HG02763 (cell line): ENCODE measurements around the gene DOCK1.

Experiments
- ATAC-seq: cut with Tn5 transposase; IDR thresholded peaks from one replicate; pipeline ENCODE4 v1.9.1; 2021; ENCODE audit warnings: mild to moderate bottlenecking, moderate library complexity; ENCODE audit not compliant: unreplicated experiment

Gene DOCK1

GRCh38 chr10:127132451-127132850 is 227.2 kb downstream of the DOCK1 start:
- ATAC-seq, result no peak

GRCh38 chr10:127133225-127133624 is 228.0 kb downstream of the DOCK1 start:
- ATAC-seq, result no peak

GRCh38 chr10:127133672-127134500 is 228.7 kb downstream of the DOCK1 start:
- ATAC-seq, result no peak

GRCh38 chr10:127135844-127136577 is 230.8 kb downstream of the DOCK1 start:
- no peak for ATAC-seq

GRCh38 chr10:127137391-127137790 is 232.2 kb downstream of the DOCK1 start:
- ATAC-seq, result no peak

- ATAC-seq, result no peak
Observed at GRCh38 chr10:127142136-127142535, 236.9 kb downstream of the DOCK1 start.

- ATAC-seq, result no peak
Observed at GRCh38 chr10:127142856-127143255, 237.6 kb downstream of the DOCK1 start.

GRCh38 chr10:127145173-127145572 is 239.9 kb downstream of the DOCK1 start:
- ATAC-seq, result no peak

GRCh38 chr10:127146661-127147060 is 241.4 kb downstream of the DOCK1 start:
- no peak for ATAC-seq

GRCh38 chr10:127148066-127148932 is 243.1 kb downstream of the DOCK1 start:
- ATAC-seq, result no peak

- no peak for ATAC-seq
Observed at GRCh38 chr10:127148933-127149220, 243.6 kb downstream of the DOCK1 start.

- no peak for ATAC-seq
Observed at GRCh38 chr10:127149501-127150081, 244.4 kb downstream of the DOCK1 start.

GRCh38 chr10:127150136-127150535 is 244.9 kb downstream of the DOCK1 start:
- no peak for ATAC-seq

GRCh38 chr10:127151541-127151940 is 246.3 kb downstream of the DOCK1 start:
- no peak for ATAC-seq

GRCh38 chr10:127151981-127152699 is 246.9 kb downstream of the DOCK1 start:
- no peak for ATAC-seq

- no peak for ATAC-seq
Observed at GRCh38 chr10:127153181-127153580, 248.0 kb downstream of the DOCK1 start.

- no peak for ATAC-seq
Observed at GRCh38 chr10:127154831-127155620, 249.8 kb downstream of the DOCK1 start.

GRCh38 chr10:127157089-127157488 is 251.9 kb downstream of the DOCK1 start:
- no peak for ATAC-seq

GRCh38 chr10:127157506-127158200 is 252.4 kb downstream of the DOCK1 start:
- ATAC-seq, result no peak
